Natural killer cell (primary cell): ENCODE measurements around the gene HLA-B. TPM values are rescaled to one million over a fixed set of nuclear protein-coding genes. Genes with fewer than 3 reads are reported as not detected.

Source experiments
- ATAC-seq, 3 donors: fragments of 150-1000 bp in 2 of 3; fragments of 200-7000 bp in 1 of 3; cut with Tn5 transposase; 1 replicate in 1 of 3; 2 replicates in 2 of 3; pipeline ENCODE4 v1.10.0; 2021; ENCODE audit warnings: mild to moderate bottlenecking in 2 of 3, moderate library complexity in 2 of 3
- DNase-seq, 2 donors: peaks; one replicate each; pipeline versions ENCODE4 v3.0.0 to v3.0.0-alpha.2; 2013 to 2021; ENCODE audit warnings: mixed read lengths in 1 of 2
- H3K27ac ChIP-seq: one replicate; pipeline ENCODE4 v1.5.1; 2013; ENCODE audit warnings: mild to moderate bottlenecking, low read length
- H3K27me3 ChIP-seq: one replicate; pipeline ENCODE4 v1.6.1; 2013; ENCODE audit warnings: low read length; ENCODE audit not compliant: control insufficient read depth, insufficient read depth
- H3K36me3 ChIP-seq: one replicate; pipeline ENCODE4 v1.6.1; 2013; ENCODE audit warnings: low read length; ENCODE audit not compliant: control insufficient read depth, insufficient read depth
- H3K4me1 ChIP-seq: one replicate; pipeline ENCODE4 v1.6.1; 2013; ENCODE audit warnings: low read length; ENCODE audit not compliant: control insufficient read depth, insufficient read depth
- H3K4me3 ChIP-seq: one replicate; pipeline ENCODE4 v1.5.1; 2013; ENCODE audit warnings: low read length
- H3K9me3 ChIP-seq: one replicate; pipeline ENCODE4 v1.6.1; 2013; ENCODE audit warnings: low read length; ENCODE audit not compliant: control insufficient read depth, insufficient read depth
- H3K27ac Mint-ChIP-seq, 2 donors: one replicate each; pipeline ENCODE4 v1.8.0; 2022; ENCODE audit warnings: mild to moderate bottlenecking in 2 of 2, mixed read lengths in 2 of 2, moderate library complexity in 1 of 2
- H3K27me3 Mint-ChIP-seq, 2 donors: one replicate each; pipeline ENCODE4 v1.8.0; 2022; ENCODE audit warnings: low read depth in 2 of 2, mixed read lengths in 2 of 2
- H3K36me3 Mint-ChIP-seq: one replicate; pipeline ENCODE4 v1.8.0; 2022; ENCODE audit warnings: mixed read lengths
- H3K4me1 Mint-ChIP-seq, 2 donors: one replicate each; pipeline ENCODE4 v1.8.0; 2022; ENCODE audit warnings: mixed read lengths in 2 of 2
- H3K4me3 Mint-ChIP-seq: one replicate; pipeline ENCODE4 v1.8.0; 2022; ENCODE audit warnings: mild to moderate bottlenecking, moderate library complexity, mixed read lengths
- H3K9me3 Mint-ChIP-seq, 2 donors: one replicate each; pipeline ENCODE4 v1.8.0; 2022; ENCODE audit warnings: mixed read lengths in 2 of 2
- WGBS: methylation state at CpG from one replicate; pipeline ENCODE4 v1.1.7; 2013; ENCODE audit warnings: missing lambda C conversion rate; ENCODE audit not compliant: insufficient coverage; 5-methylcytosine and 5-hydroxymethylcytosine counted together
- intact Hi-C: fragments of 100-400 bp; cut with micrococcal nuclease; formaldehyde crosslinking; loops from one replicate; pipeline ENCODE4 v1.14.2; 2022
- total RNA-seq, 4 donors: library from RNA; stranded (reverse); fragments of 120-200 nt in 1 of 4; gene quantifications; one replicate each; pipeline versions ENCODE4 v1.2.3 to v1.2.4, GENCODE V29; 2013 to 2022
- TF ChIP-seq, protein P1 (sequence below): fragments of 200-600 bp; IDR thresholded peaks from one replicate; pipeline ENCODE4 v1.8.0; 2022; ENCODE audit warnings: antibody characterized with exemption

The HLA-B gene
- total RNA-seq, 3 donors from 2014 or later (not counting 1 experiment from before 2014, with no cell fraction given) = 9,586 to 11,061 (median 11,048) TPM

DNA sequence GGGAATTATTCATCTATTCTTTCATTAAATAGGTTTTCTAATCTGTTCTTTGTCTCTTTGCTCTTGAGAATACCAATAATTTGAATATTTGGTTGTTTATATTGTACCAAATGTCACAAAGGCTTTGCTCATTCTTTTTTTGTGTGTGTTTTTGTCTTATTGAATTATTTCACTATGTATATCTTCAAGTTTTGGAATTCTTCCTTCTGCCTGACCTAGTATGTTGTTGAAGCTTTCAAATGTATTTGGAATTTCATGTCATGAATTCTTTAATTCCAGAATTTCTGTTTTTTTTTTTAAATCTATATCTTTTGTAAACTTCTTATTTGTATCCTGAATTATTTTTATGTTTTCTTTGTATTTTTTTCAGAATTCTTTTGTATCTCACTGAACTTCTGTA, 16.8 kb downstream of the HLA-B start:
- H3K4me1 Mint-ChIP-seq = no peaks in the 10 kb centered on the region
- H3K4me3 Mint-ChIP-seq = no peak overlapping the region
- Histone ChIP-seq H3K36me3 (no peaks in the 10 kb centered on the region), H3K9me3 (peaks cover 11% of the 10 kb centered on the region), H3K4me1 (peaks cover 4% of the 10 kb centered on the region), H3K27me3 (no peaks in the 10 kb centered on the region), H3K4me3 (no peak overlapping the region), H3K27ac (no peak overlapping the region)
- DNase-seq (no peak), ATAC-seq (no peak)
- H3K9me3 Mint-ChIP-seq = peaks cover 14 to 19% of the 10 kb centered on the region in 2 donors
- TF ChIP-seq, protein P1, sequence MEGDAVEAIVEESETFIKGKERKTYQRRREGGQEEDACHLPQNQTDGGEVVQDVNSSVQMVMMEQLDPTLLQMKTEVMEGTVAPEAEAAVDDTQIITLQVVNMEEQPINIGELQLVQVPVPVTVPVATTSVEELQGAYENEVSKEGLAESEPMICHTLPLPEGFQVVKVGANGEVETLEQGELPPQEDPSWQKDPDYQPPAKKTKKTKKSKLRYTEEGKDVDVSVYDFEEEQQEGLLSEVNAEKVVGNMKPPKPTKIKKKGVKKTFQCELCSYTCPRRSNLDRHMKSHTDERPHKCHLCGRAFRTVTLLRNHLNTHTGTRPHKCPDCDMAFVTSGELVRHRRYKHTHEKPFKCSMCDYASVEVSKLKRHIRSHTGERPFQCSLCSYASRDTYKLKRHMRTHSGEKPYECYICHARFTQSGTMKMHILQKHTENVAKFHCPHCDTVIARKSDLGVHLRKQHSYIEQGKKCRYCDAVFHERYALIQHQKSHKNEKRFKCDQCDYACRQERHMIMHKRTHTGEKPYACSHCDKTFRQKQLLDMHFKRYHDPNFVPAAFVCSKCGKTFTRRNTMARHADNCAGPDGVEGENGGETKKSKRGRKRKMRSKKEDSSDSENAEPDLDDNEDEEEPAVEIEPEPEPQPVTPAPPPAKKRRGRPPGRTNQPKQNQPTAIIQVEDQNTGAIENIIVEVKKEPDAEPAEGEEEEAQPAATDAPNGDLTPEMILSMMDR = no peak
- intact Hi-C loops = no loop called here
- H3K27me3 Mint-ChIP-seq = peaks cover 6 to 7% of the 10 kb centered on the region in 2 donors
- H3K27ac Mint-ChIP-seq = no peak overlapping the region
- peaks cover 46% of the 10 kb centered on the region for H3K36me3 Mint-ChIP-seq

DNA sequence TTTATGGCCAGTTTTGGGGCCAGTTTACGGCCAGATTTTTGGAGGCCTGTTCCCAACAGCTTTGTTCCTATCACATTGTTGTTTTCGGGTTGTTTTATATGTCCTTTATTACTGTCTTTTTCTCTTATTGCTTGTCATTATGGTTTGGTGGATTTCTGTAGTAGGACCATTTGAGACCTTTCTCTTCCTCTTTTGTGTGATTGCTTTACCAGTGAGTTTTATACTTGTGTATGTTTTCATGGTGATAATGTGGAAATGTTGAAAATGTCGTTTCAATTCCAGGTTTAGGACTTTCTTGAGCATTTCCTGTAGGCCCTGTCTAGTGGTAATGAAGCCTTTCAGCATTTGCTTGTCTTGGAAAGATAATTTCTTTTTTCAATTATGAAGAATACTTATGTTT, 17.8 kb downstream of the HLA-B start:
- intact Hi-C loops = no loop called here
- TF ChIP-seq, protein P1 = no peak
- H3K9me3 Mint-ChIP-seq = peaks cover 14 to 19% of the 10 kb centered on the region in 2 donors

DNA sequence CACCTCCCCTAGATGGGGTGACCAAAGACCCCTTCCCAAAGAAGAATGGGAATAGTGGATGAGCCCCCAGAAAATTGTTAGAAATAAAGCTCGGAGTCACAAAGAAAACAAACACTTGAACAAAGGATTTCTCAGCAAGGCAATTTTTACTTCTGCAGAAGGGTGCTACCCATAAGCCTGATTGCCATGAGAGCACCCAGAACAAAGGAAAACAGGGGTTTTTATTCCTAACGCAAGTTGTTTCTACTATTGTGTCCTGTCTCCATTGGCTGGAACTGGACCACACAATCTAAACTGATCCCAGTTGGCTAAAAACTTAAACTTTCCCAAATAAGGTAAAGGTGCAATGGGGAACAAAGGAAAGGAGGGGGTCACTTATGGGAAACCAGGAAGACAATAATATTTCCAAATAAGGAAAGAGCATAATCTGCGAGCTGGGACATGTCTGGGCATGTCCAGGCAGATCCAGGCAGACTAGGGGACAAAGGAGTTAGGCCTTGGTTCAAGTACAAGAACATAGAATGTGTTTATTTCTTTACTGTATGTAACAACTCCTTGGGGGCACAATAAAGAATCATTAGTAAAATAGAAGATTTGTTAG, 20.0 kb downstream of the HLA-B start:
- Mint-ChIP-seq H3K36me3 (peaks cover 50% of the 10 kb centered on the region), H3K4me3 (no peak overlapping the region), H3K4me1 (peaks cover 14 to 15% of the 10 kb centered on the region in 2 donors), H3K9me3 (peaks cover 14 to 19% of the 10 kb centered on the region in 2 donors), H3K27ac (no peak overlapping the region), H3K27me3 (peaks cover 11 to 15% of the 10 kb centered on the region in 2 donors)
- no peak for DNase-seq
- Histone ChIP-seq H3K27ac (no peak overlapping the region), H3K4me3 (no peak overlapping the region), H3K9me3 (peaks cover 11% of the 10 kb centered on the region), H3K4me1 (peaks cover 5% of the 10 kb centered on the region), H3K36me3 (no peaks in the 10 kb centered on the region), H3K27me3 (no peaks in the 10 kb centered on the region)
- WGBS = 66% methylated on average over 3 of the region's 3 CpGs
- no peak for ATAC-seq
- TF ChIP-seq, protein P1 = no peak
- intact Hi-C loops = no loop called here

More for the DNA sequence above, 17.8 kb downstream of the HLA-B start:
- H3K4me1 Mint-ChIP-seq = no peaks in the 10 kb centered on the region
- Histone ChIP-seq H3K4me3 (no peak overlapping the region), H3K27ac (no peak overlapping the region), H3K4me1 (no peaks in the 10 kb centered on the region), H3K27me3 (no peaks in the 10 kb centered on the region), H3K36me3 (no peaks in the 10 kb centered on the region), H3K9me3 (peaks cover 11% of the 10 kb centered on the region)
- no peak overlapping the region for H3K27ac Mint-ChIP-seq
- DNase-seq = no peak
- no peak overlapping the region for H3K4me3 Mint-ChIP-seq
- WGBS = 31% methylated on average over 3 of the region's 3 CpGs
- ATAC-seq = no peak
- peaks cover 50% of the 10 kb centered on the region for H3K36me3 Mint-ChIP-seq
- H3K27me3 Mint-ChIP-seq = peaks cover 11 to 15% of the 10 kb centered on the region in 2 donors
